ENCODE results near the gene TNS2.

The TNS2 gene

GRCh38 chr12:53068811-53069585, 19.1 kb downstream of the TNS2 start:
- DNase-seq = no peak

DNA sequence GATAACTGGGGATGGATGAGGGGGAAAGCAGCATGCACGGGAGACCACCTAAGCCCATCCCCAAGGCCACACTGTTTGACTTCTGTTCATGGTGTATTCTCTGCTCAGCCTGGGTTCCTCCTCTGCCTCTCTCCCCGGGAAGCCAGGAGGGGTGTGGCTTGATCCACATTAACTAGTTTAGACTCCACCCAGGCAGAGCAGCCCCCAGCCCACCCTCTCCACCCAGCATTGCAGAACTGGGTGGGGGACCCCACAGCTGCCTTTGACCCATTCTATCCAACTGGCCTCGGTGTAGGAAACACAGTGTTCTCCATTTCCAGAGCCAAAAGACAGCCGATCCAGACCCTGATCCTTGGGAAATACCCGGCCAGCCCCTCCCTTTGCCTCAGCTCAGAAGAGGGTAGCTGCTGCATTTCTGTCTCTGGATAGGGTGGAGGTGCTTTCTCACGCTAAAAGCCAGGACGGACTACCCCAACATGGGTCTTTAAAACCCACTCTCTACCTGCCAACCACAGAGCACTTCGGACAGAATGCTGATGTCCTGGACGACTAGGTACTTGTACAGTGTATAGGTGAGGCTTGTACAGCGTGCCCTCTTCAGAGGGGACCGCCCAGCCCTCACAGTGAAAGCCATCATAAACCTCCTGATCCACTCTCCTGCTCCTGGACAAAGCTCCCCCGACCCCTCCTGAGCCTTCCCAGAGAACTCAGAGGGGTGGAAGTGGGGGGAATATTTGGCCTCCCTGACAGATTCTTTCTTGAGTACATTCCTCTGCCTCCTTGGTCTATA, 20.0 kb downstream of the TNS2 start:
- DNase-seq = no peak

GRCh38 chr12:53070877-53071492, 21.1 kb downstream of the TNS2 start:
- DNase-seq = no peak

DNA sequence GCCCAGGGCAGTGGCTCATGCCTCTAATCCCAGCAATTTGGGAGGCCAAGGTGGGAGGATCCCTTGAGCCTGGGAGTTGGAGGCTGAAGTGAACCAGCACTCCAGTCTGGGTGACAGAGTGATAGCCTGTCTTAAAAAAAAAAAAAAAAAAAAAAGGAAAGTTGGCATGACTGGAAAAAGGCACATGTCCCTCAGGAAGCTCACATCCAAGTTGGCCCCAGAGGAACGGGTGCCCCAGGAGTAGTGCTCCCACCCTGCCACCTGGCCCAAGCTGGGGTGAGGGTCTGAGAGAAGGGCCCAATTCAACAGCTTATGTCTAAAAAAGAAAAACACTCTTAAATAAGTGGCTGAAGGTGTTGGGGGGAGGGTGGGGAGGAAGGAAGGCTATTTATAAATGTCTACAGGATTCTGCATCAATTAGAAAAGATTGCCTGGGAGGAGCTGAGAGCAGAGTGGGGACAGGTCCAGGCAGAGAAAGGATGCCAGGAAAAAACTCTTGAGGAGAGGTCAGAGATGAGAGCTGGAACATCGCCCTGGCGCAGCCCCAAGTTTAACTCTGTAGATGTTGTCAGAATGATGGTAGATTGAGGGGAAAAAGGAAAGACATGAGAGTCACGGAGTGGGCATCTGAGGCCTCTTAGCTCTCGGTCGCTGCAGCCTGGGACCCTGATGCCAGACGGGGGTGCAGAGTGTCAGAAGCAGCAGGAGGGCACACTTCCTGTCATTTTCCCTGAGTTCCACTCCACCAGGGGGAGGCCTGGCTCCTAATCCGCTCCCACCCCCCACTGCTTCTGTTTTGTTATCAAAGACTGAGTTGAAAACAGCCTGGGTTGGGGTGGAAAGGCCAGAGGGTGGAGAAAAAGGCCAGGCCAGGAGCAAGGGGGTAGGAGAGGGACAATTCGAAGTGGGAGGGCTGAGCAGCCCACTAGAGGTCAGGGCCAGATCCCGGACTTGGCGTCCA, 22.0 kb downstream of the TNS2 start:
- DNase-seq = no peak

DNA sequence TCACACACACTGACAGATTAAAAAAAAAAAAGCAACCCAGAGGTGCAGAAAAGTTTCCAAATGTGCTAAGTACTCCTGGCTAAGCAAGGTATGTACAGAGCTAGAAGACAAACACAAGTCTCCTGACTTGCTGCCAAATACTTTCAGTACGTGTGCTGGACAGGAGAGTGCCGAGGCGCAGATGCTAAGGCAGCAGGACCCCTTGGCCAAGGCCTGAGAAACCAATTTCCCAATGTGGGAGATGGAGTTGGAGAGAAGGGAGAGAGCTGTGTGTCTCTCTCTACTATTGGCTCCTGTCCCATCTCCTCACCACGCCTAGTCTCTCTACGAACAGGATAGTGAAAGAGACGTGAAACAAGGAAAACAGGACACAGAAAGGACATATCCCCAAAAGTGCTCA, 24.0 kb downstream of the TNS2 start:
- no peak for DNase-seq

- no peak for DNase-seq
Observed at GRCh38 chr12:53074283-53074998, 24.6 kb downstream of the TNS2 start.

GRCh38 chr12:53074999-53075370, 25.1 kb downstream of the TNS2 start:
- DNase-seq = no peak

DNA sequence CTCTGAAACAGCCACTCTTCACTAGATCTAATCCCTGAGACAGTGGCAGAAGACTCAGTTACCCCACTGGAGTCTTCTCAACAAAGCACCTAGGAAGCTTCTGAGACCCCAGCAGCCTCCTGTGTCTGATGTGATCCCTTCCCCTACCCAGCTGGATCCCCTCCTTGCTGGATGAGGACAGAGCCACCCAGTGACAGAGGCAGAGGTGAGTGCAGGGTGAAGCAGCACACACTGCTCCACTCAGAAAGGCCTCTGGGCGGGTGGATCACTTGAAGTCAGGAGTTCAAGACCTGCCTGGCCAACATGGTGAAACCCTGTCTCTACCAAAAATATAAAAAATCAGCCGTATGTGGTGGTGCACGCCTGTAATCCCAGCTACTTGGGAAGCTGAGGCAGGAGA, 26.6 kb downstream of the TNS2 start:
- DNase-seq = no peak

GRCh38 chr12:53077030-53077429, 27.2 kb downstream of the TNS2 start:
- no peak for DNase-seq

DNA sequence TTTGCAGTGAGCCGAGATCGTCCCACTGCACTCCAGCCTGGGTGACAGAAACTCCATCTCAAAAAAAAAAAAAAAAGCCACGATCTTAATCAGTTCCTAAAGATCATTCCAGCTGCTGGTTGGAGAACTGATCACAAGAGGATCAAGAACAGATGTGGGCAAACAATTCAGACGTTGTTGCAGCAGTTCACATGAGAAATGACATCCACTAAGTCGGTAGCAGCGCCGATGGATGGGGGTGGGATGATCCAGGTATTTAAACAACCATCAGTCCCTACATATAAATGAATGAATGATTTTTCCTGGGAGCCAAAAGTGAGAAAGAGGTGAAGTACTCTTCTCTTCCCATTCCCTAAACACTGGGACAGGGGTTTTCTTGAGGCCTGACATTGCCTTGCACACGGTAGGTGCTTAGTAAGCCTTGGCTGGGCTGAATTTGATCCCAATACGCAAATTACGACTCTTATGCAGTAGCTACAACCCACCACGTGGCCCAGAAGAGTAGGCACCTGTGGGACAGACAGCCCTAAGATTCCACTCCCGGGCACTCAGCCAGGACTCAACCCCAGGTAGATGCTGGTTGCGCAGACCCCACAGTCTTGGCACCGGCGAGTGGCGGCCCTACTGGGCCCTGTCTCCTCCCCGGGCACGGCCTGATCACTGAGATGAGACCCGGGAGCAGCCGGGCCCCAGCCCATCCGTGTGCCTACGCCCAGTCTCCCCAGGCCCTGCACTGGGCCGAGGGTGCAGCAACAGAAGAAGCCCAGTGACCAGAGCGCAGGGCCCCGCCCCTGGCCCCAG, 28.8 kb downstream of the TNS2 start:
- DNase-seq = no peak

DNA sequence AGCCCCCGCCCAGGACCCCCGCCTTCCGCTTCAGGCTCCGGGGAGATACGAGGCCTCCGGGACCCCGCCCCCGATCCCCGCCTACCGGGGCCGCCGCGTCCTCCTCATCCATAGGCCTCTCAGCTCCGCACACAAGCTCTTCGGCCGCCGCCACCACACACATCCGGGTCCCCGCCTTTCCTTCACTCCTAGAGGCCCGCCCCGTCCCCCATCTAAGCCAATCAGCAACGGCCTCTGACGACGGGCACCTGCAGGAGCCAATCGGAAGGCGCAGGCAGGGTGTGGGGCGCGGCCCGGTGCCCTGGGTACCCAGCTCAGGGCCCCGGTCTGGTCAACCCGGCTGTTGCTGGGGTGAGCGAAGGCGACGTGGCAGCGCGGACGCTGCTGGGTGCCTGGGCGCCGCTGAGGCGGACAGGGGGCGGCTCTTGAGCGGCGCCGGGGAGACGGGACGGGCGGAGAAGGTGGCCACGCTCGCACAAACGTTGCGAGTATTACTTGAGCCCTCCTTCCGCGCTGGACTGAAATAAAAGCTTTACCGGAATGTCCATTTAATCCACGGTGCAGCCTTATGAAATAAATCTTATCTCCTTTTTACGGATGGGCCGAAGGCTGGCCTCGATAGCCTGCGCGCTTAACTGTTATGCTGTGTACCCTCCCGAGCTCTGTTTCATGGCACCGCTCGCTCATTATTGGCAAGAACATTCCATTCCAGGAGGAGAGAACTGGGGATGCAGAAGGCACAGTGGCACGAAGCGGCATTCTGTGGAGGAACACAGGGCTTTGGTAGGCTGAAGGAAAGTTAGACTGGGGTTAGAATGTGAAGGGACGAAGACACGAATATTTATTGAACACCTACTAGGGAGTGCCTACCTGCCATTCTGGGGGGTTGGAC, 29.6 kb downstream of the TNS2 start, which contains the start of gene SPRYD3:
SPRYD3 (minus strand) TSS at position 165 of the 892 bp plus-strand sequence; CDS start at position 108, 57 bp downstream.
- DNase-seq = peak; percentile 97

DNA sequence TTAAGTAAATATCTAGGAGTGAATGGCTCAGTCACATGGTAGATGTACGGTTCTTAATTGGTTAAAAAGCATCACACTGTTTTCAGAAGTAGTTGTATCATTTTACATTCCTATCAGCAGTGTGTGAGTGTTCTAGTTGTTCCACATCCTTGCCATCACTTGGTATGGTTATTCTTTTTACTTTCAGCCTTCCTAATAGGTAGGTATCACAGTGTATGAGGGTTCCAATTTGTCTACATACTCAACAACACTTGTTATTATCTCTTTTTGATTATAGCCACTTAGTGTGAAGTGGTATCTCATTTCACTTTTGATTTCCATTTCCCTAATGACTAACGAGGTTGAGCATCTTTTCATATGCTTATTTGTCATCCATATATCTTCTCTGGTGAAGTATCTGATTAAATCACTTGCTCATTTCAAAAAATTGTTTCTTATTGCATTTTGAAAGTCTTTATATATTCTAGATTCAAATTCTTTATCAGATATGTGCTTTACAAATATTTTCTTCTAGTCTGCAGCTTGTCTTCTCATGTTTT, 32.8 kb downstream of the TNS2 start:
- DNase-seq = no peak

GRCh38 chr12:53086361-53086760, 36.5 kb downstream of the TNS2 start:
- DNase-seq = no peak

DNA sequence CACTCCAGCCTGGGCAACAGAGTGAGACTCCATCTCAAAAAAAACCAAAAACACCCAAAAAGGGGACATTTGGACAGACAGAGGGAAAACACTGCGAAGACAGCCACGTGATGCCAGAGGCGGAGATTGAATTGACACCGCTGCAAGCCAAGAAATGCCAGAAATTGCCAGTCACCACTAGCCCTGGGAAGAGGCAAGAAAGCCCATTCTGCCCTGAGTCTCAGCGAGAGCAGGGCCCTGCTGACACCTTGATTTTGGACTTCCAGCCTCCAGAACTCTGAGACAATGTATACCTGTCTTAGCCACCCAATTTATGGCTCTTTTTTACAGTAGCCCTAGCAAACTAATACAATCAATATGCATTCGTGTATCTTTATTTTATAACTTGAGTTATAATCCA, 40.2 kb downstream of the TNS2 start:
- DNase-seq = no peak

DNA sequence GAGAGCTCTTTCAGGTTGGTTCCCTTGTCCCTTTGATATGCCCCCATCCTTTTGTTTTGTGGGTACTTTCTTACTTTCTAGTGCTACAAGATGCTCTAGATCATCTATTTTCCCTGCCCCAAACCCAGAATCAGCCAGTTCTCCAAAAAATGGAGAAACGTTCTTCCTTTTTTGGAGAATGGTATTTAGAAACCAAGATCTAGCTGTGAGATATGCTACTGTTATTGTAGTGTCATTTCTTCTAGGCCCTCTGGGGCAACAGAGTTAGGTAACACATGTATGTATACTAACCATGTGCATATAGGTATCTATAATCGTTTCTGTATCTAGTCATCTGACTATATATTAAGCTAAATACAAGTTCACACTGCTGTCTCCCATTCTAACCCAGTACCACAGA, 40.7 kb downstream of the TNS2 start:
- DNase-seq = no peak

- no peak for DNase-seq
Observed at GRCh38 chr12:53091756-53092155, 41.9 kb downstream of the TNS2 start.

- DNase-seq = no peak
Observed at GRCh38 chr12:53093777-53094393, 44.0 kb downstream of the TNS2 start.

- DNase-seq = no peak
Observed at GRCh38 chr12:53094394-53094787, 44.5 kb downstream of the TNS2 start.
